Mesenteric fat pad (tissue), 1 donor: ENCODE results near the gene DOCK1. TPM values are rescaled to one million over a fixed set of nuclear protein-coding genes. Genes with fewer than 3 reads are reported as not detected.

ENCODE experiments used
- DNase-seq: peaks from one replicate; pipeline ENCODE4 v3.0.0-alpha.2; 2020; ENCODE audit warnings: low spot score
- total RNA-seq: library from RNA; stranded (reverse); fragmentation: NEBNext Ultra II Directional; extraction: Animal tissue kit (Norgen Biotek cat#: 25700); gene quantifications from one replicate; pipeline ENCODE4 v1.2.1, GENCODE V29; 2021
- donor health status: DM: yes; HTN: yes; CAD: no.

Gene DOCK1
- total RNA-seq, 1 donor from 2014 or later: 46.0 TPM

DNA sequence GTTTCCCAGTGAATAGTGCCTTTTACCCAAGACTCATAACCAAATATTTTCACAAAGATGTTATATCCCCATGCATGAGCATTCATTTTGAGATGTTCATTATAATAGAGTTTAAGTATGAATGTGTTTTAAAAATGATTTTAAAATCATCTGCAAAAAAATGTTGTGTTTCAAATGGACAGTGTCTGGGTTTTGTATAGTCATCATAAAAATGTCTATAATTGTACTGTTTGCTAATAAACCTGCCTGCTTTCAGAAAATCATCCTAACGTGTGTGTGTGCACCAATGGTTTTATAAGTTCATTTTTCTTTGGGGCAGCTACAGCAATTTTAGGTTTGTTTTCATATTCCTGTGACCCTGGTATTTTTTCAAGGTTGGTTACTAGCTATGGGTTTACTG lies 228.0 kb downstream of the DOCK1 start:
- no peak for DNase-seq

- no peak for DNase-seq
Measured at GRCh38 chr10:127133672-127134500, 228.7 kb downstream of the DOCK1 start.

DNA sequence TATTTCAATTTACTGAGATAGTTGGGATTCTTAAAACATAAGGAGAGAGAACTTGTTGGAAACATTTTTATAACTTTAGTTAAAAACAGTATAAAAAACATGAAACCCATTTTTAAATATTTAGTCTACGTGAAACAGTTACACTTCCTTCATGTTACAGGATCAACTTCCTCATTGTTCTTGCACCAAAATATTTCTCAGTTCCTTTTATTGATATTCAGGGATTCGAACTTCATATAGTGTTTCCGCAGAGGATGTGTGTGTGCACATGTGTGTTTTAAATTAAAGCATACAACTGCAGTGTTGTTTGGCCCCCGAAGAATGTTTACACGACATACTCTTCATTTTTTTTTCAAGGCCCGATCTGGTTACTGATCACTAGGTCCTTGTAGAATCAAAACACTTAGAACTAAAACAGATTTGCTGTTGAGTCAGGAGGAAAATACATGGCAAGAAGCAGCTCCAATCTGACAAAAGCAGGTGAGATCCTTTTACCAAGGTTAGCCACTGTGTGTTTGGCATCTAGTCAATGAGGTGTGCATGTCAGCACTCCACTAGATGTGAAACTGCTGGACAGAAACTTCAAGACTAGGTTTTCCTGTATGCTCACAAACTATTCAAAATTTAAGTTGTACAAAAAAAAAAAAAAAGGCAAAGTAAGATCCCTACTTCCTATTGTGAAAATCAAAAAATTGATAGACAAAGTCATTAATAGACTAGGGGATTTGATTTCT lies 230.8 kb downstream of the DOCK1 start:
- no peak for DNase-seq

- no peak for DNase-seq
Measured at GRCh38 chr10:127137391-127137790, 232.2 kb downstream of the DOCK1 start.

- DNase-seq: no peak
Measured at GRCh38 chr10:127142136-127142535, 236.9 kb downstream of the DOCK1 start.

GRCh38 chr10:127142856-127143255 lies 237.6 kb downstream of the DOCK1 start:
- no peak for DNase-seq

- no peak for DNase-seq
Measured at GRCh38 chr10:127145173-127145572, 239.9 kb downstream of the DOCK1 start.

DNA sequence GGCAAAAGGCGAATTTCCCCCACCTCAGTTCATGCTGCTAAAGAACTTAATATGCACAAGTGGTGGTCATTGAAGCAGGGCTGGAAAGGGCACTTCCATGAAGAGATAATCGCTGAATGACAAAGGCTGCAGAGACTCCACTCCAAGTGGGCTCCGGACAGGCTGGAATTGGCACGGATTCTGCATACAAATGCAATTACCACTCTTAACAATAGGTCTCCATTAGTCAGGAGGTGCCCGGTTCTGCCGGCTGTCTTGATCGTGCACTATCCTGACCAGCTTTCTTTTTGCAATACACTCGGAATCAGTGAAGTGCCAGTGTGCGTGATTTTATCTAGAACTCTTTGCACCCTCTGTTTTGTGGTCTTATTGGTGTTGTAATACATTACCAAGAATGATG lies 241.4 kb downstream of the DOCK1 start:
- no peak for DNase-seq

GRCh38 chr10:127148066-127148932 lies 243.1 kb downstream of the DOCK1 start:
- DNase-seq: no peak

DNA sequence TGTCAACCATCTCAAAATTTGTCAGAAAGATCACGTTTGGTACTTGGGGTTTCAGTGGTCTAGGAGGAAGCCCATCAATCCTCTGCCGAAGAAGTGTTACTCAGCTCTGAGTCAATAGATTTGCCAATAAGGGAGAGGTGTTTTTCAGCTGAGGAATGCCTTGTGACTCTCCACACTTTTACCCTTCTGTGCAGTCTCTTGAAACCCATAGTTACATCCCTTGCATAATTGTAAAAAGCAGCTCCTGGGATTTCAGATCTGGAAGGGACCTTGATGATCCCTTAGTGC lies 243.6 kb downstream of the DOCK1 start:
- no peak for DNase-seq

- no peak for DNase-seq
Measured at GRCh38 chr10:127149501-127150081, 244.4 kb downstream of the DOCK1 start.

DNA sequence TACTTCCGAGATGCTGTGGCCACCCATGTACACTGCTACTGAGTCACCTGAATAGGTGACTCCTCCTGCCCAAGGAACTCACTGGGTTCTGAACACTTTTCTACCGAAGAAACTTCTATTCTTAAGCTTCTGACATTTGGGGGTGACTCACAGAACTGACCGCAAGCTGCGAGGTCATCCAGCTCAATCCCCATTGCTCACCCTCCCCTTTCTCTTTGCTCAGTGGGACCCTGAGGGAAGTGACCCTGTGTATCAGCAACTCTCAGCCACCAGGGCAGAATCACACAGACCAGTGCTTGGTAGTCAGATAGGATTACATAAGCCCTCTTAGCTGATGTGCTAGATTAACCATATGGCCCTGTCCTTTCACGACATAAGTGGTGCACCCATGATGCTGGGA lies 244.9 kb downstream of the DOCK1 start:
- no peak for DNase-seq

DNA sequence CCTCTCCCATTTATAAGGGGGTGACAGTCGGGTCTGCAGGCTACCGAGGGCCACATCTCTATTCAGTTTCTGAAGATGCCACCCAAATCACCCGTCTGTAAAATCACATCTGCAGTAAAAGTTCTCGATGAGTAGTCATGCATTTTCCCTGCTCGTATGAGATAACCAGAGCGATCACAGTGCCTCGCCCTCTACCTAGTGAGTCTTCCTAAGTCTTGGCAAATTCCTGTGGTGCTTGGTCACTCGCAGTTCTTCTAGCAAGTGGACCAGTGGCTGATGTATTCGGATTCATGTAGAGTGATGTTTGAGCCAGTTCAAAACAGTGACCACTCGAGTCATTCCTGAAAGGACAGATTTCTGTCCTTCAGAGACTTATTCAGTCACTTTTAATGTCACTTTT lies 246.3 kb downstream of the DOCK1 start:
- no peak for DNase-seq

DNA sequence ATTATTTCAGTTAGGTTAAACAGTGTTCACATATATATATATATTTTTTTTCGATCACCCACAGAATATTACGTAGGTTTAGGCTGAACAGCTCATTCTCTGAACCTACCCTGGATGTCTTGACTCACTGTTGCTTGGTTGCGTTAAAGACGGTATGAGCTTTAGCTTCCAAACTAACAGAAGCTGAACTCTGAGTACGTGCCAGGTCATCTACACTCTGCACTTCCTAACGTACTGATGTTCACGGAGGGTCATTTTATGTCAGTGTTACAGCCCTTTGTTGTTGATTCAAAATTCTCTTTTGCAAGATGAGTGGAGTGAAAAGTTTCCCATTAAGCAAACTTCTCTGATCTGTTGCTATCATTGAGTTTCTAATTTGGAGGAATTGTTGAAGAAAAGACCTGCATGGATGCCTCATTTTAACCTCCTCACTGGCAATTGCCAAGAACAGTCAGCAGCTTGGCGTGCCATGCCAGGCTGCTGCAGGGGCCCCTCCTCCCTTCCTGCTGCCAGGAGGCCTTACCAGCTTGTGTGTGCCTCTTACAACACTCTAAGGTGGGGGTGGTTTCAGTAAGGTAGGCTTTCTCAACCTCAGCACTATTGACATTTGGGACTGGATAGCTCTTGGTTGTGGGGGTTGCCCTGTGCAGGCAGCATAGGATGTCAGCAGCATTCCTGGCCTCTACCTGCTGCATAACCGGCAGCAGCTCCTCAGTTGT lies 246.9 kb downstream of the DOCK1 start:
- no peak for DNase-seq

- no peak for DNase-seq
Measured at GRCh38 chr10:127153181-127153580, 248.0 kb downstream of the DOCK1 start.

DNA sequence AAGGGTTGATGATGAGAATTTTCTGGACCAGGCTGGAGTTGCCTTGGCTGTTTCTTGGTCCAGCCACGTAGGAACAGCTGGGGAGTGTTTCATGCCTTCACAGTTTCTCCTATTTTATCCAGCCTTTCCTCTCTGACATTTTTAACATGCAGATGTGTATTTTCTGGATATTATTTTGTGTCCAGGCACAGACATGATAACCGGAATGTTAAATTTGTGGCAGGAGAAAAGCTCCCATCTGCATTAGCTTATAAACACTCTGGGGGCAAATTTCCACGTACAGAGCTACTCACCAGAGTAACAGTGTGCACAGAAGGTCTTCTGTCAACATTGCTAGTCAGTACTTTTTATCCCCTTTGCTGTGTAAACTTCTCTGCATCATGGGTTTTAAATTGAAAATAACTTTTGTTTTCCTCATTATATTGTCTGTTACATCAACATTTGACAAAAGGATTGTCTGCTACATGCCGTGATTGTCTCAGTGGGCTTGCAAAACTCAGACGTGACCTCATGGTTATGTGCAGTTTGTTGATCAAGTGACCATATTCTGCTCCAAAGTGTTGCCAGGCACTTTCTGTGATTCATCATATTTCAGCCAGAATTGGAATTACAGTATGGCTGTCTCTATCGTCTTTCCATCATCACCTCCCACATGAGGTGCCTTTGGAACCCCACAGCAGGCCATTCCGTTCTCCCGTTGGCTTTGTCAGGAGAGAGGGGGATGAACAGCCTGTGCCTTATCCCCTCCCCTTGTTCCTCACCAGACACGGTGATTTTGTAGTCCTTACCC lies 249.8 kb downstream of the DOCK1 start:
- no peak for DNase-seq

GRCh38 chr10:127157089-127157488 lies 251.9 kb downstream of the DOCK1 start:
- DNase-seq: no peak

DNA sequence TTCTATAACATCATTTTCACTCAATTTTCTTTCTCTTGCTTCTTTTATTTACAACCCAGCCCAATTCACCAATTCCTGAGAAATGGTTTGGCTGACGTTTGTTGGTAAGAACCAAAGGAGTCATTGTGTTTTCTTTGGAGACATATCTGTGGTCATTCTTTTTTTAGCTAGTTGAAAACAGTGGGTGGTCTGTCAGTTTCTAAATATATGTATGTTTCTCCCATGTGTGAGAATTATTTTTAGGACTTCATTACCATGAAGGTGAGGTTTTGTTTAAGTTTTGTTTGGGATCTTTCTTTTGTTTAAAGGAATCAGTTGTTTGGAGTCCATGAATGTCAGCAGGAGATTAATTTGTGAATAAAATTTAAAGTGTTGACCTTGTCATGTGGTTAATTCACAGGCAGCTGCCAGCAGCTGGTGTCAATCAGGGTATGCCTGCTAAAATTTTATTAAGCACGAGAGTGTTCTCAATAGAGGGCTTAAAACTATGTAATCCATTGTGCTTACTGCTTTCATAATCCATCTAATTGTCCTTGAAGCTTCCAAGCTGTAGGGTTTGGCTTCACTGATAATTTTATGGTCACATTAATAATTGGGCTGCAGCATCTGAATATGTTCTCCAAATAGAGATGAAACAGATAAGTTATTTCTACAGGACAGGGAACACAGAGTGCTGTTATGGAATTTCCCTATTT lies 252.4 kb downstream of the DOCK1 start:
- no peak for DNase-seq

DNA sequence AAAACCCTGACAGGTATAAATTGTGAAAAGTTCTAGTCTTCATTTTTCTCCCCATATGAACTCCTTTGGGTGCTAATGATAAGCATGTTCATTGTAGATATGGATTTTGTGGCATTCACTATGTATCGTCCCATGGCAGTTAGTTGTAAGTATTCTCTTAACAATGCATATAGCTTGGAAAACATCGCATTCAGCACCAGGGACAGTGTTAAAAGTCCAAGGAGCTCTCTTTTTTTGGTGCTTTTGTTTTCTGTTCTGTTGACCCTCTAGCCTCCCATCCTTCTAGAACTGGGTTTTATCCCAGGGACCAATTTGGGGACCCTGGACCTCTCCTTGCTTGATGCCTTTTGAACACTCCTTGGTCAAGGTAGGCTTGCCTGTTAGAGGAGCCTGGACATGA lies 253.4 kb downstream of the DOCK1 start:
- no peak for DNase-seq
